Measurements from ENCODE around the gene MED13L.

Gene MED13L

GRCh38 chr12:116177017-116177416 is 100.5 kb downstream of the MED13L start:
- FAIRE-seq, result no peak

- no peak for FAIRE-seq
These were observed 102.6 kb downstream of the MED13L start for GRCh38 chr12:116174904-116175303.

GRCh38 chr12:116174006-116174405 is 103.5 kb downstream of the MED13L start:
- FAIRE-seq, result no peak

- FAIRE-seq, result no peak
These were observed 105.2 kb downstream of the MED13L start for GRCh38 chr12:116172224-116172849.

- FAIRE-seq, result no peak
These were observed 105.9 kb downstream of the MED13L start for GRCh38 chr12:116171549-116171948.

GRCh38 chr12:116169071-116169470 is 108.4 kb downstream of the MED13L start:
- FAIRE-seq, result no peak

GRCh38 chr12:116166306-116166705 is 111.2 kb downstream of the MED13L start:
- FAIRE-seq, result no peak

- FAIRE-seq, result no peak
These were observed 112.5 kb downstream of the MED13L start for GRCh38 chr12:116165036-116165425.

- no peak for FAIRE-seq
These were observed 113.0 kb downstream of the MED13L start for GRCh38 chr12:116164250-116165035.

GRCh38 chr12:116162071-116162470 is 115.4 kb downstream of the MED13L start:
- FAIRE-seq, result no peak

GRCh38 chr12:116161588-116161987 is 115.9 kb downstream of the MED13L start:
- no peak for FAIRE-seq

GRCh38 chr12:116160883-116161458 is 116.5 kb downstream of the MED13L start:
- FAIRE-seq, result no peak

- no peak for FAIRE-seq
These were observed 117.3 kb downstream of the MED13L start for GRCh38 chr12:116160231-116160630.

- no peak for FAIRE-seq
These were observed 117.8 kb downstream of the MED13L start for GRCh38 chr12:116159593-116160200.

- no peak for FAIRE-seq
These were observed 118.3 kb downstream of the MED13L start for GRCh38 chr12:116159175-116159574.

GRCh38 chr12:116157845-116158267 is 119.6 kb downstream of the MED13L start:
- no peak for FAIRE-seq

- no peak for FAIRE-seq
These were observed 120.9 kb downstream of the MED13L start for GRCh38 chr12:116156614-116157013.

GRCh38 chr12:116155383-116155782 is 122.1 kb downstream of the MED13L start:
- no peak for FAIRE-seq

- no peak for FAIRE-seq
These were observed 123.5 kb downstream of the MED13L start for GRCh38 chr12:116153983-116154382.

GRCh38 chr12:116153113-116153512 is 124.4 kb downstream of the MED13L start:
- no peak for FAIRE-seq

- FAIRE-seq, result no peak
These were observed 125.2 kb downstream of the MED13L start for GRCh38 chr12:116152268-116152667.

- no peak for FAIRE-seq
These were observed 127.0 kb downstream of the MED13L start for GRCh38 chr12:116150452-116150851.

GRCh38 chr12:116150001-116150400 is 127.5 kb downstream of the MED13L start:
- no peak for FAIRE-seq

GRCh38 chr12:116148844-116149243 is 128.6 kb downstream of the MED13L start:
- no peak for FAIRE-seq

Measured in TTC549 (cell line).